Measurements from ENCODE around the gene AP5B1.

The AP5B1 gene

GRCh38 chr11:65780770-65781151 is at the start of gene AP5B1:
Gene AP5B1 (minus strand): TSS chr11:65780976. CDS start chr11:65780591, 385 bp downstream.
- DNase-seq: peak; percentile 64

GRCh38 chr11:65829459-65829858 is 48.7 kb upstream of the AP5B1 start:
- no peak for DNase-seq

GRCh38 chr11:65826984-65827735 is 46.4 kb upstream of the AP5B1 start:
- DNase-seq: no peak

- no peak for DNase-seq
Measured at GRCh38 chr11:65822776-65823528, 42.2 kb upstream of the AP5B1 start.

- no peak for DNase-seq
Measured at GRCh38 chr11:65821107-65821506, 40.3 kb upstream of the AP5B1 start.

GRCh38 chr11:65817835-65818680 is 37.3 kb upstream of the AP5B1 start:
- peak; percentile 96 for DNase-seq

- no peak for DNase-seq
Measured at GRCh38 chr11:65817312-65817834, 36.6 kb upstream of the AP5B1 start.

- no peak for DNase-seq
Measured at GRCh38 chr11:65816696-65817095, 35.9 kb upstream of the AP5B1 start.

- DNase-seq: no peak
Measured at GRCh38 chr11:65814986-65815565, 34.3 kb upstream of the AP5B1 start.

GRCh38 chr11:65814131-65814985 is 33.6 kb upstream of the AP5B1 start:
- no peak for DNase-seq

GRCh38 chr11:65811764-65812475 is 31.1 kb upstream of the AP5B1 start:
- DNase-seq: no peak

- no peak for DNase-seq
Measured at GRCh38 chr11:65810046-65810868, 29.5 kb upstream of the AP5B1 start.

- DNase-seq: no peak
Measured at GRCh38 chr11:65809496-65809895, 28.7 kb upstream of the AP5B1 start.

- DNase-seq: no peak
Measured at GRCh38 chr11:65808744-65809341, 28.1 kb upstream of the AP5B1 start.

- no peak for DNase-seq
Measured at GRCh38 chr11:65806979-65807378, 26.2 kb upstream of the AP5B1 start.

- no peak for DNase-seq
Measured at GRCh38 chr11:65803797-65804492, 23.2 kb upstream of the AP5B1 start.

GRCh38 chr11:65802841-65803240 is 22.1 kb upstream of the AP5B1 start:
- no peak for DNase-seq

GRCh38 chr11:65801153-65801987 is 20.6 kb upstream of the AP5B1 start:
- DNase-seq: no peak
